GM18511 (cell line): Measurements from ENCODE around the gene TGIF2.

Experiments
- ATAC-seq: cut with Tn5 transposase; IDR thresholded peaks from one replicate; pipeline ENCODE4 v1.9.1; 2021; ENCODE audit warnings: mild to moderate bottlenecking, moderate library complexity; ENCODE audit not compliant: unreplicated experiment

The TGIF2 gene

DNA sequence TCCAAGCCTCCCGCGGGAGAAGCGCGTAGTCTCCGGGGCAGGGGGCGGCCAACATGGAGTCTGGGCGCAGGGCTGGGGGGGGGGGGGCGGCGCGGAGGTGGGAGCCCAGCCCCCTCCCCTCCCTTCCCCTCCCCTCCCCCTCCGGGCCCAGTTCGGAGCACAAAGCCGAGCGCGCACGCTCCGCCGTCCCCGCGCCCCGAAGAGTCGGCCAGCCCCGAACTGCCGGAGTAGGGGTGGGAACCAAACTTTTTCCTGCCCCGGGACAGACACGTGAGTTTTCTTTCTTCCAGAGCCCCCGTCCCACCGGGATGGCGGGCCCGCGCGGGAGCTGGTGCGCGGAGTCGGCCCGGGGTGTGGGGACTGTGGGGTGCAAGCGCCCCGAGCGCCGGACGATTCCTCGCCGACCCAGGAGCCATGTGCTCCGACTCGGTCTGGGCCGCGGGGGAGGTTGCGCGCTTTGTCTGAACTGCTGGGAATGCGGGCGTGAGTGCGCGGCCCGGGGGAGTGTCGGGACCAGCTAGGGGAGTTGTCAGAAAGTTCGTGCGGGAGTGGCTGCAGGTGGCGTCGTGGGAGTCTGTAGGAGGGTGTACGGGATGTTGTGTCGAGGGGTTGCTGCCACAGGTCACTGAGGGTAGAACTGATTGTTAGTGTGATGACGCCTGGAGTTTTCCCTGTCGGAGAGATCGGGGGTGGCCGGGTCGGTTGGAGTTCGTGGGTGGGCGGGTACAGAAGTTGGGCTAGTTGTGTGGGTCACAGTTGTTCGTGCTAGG, 1.2 kb downstream of the TGIF2 start:
- peak; percentile 39 for ATAC-seq

DNA sequence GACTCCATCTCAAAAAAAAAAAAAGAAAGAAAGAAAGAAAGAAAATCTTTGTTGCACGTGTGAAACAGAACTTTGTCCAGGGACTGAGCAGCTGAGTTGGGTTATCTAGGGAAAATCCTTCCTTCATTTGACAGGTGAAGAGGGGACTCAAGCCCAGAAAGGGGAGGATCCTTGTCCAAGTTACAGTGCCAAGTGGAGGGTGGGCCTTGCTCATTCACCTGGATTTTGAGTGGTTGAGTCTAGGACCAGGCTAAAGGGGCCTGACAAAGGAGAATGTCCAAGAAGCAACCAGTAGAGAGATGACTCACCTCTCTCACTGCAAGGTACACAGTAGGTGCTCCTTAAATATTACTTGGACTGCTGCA, 2.7 kb downstream of the TGIF2 start:
- ATAC-seq: no peak

DNA sequence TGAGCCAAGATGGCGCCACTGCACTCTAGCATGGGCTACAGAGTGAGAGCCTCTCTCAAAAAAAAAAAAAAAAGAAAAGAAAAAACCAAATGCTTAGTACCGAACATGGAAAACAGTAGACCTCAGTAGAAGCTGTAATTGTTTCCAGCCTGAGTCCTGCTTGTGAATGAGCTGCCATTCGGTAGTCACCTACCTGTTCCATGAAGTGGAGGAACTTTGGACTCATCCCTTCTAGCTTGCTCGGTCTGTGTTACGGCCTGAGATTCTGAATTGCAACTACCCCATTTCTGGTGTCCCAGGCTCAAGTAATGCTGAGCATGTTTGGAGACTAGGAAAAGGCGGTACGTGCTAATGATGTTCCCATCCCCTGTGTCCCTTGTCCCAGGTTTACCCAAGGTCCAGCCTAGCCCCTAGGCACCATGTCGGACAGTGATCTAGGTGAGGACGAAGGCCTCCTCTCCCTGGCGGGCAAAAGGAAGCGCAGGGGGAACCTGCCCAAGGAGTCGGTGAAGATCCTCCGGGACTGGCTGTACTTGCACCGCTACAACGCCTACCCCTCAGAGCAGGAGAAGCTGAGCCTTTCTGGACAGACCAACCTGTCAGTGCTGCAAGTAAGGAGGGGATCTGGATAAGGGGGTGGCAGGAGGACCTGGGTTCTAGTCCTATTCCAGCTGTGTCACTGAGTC, 5.1 kb downstream of the TGIF2 start:
- ATAC-seq: no peak

DNA sequence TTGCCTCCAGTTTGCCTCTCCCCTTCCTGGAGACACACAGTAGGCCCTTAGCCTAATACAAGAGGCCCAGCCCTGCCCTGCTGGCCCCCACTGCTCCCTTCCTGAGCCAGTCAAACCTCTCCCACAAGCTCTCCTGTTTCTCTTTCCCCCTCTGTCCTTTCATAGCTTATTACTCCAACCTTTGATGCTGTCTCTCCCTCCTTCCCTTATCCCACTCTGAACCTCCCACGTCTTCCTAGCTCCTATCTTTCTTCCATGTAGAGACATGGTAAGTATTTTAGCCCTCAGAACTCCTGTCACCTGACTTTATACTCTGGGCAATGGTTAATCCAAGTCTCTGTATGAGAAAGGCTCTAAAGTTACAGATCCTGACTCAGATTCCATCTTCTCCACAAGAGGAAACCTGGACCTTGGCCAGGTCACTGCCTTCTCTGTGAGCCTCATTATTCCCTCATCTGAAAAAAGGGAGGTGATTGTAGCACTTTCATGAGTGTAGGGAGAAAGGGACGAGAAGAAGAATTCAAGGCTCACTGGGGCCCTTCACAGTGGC, 6.7 kb downstream of the TGIF2 start:
- ATAC-seq: no peak

DNA sequence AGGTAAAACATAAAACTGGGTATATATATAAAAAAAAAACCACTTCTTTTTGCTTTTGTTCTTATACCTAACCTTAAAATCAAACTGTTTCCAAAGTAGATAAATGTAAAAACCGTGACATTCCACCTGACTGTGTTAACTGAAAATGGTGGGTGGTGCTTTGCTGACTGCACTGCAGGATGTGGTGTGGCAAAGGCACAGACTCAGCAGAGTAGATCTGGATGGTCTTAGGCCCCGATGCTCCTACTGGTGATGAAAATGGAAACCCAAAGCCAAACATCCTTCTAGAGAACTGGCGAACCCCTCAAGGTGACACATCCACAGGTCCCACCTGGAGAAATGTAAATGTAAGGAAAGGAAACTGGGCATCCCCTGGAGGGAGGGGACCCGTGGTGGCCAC, 8.9 kb downstream of the TGIF2 start:
- ATAC-seq: no peak

DNA sequence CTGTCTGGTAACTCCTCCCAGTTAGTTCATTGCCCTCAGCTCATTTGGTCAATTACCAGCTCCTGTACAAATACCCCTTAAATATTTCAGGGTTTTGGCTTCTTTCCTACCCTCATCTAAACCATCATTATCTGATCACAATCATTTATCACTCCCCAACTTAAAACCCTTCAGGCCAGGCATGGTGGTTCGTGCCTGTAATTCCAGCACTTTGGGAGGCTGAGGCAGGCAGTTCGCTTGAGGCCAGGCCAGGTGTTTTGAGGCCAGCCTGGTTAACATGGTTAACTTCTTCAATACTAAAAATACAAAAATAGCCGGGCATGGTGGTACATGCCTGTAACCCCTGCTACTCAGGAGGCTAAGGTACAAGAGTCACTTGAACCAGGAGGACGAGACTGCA, 9.4 kb downstream of the TGIF2 start:
- ATAC-seq: no peak

DNA sequence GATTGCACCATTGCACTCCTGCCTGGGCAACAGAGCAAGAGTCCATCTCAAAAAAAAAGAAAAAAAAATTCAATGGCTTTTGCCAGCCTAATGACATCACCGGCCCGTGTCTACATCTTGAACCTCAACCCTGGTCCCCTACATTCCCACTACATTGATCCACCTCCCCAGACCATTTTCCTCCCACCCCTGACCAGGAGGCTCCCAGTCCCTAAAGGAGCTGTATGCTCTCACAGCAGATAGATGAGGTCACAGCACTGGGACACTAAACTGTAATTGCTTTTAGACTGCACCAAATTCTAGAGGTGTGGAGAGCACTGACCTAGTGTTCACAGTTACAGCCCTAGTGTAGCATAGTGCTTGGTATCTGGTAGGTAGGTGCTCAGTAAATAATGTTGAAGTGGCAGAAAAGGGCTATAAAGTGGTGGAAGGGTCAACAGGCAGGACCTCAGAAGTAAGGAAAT, 10.7 kb downstream of the TGIF2 start:
- ATAC-seq: no peak

DNA sequence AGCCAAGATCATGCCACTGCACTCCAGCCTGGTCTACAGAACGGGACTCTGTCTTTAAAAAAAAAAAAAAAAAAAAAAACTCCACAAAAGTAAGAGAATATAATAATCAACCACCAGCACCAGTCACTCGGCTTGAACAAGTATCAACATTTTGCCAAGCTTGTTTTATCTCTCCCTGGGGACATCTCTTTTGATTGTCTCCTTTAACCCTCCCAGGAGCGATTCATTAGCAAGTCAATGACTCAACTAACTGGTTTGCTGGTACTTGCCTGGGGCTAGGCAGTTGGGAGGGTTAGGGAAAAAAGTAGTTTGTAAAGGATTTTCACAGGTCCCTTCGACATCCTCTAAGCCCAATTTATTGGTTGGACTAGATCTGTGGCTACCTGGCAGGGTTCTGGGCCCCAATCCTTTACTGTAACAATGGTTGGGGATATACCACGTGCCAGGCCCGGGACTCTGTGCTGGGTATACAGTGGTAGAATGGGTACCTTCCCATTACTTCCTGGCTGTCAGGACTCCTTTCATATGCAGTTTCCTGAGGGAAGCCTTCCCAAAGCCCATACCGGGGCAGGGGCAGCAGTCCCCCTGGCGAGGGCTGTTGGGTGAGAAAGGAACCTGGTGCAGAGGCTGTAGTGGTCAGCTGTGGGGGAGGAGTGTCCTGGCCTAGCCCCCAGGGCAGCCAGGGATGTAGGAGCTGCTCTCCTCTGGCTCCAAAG, 12.2 kb downstream of the TGIF2 start:
- no peak for ATAC-seq

DNA sequence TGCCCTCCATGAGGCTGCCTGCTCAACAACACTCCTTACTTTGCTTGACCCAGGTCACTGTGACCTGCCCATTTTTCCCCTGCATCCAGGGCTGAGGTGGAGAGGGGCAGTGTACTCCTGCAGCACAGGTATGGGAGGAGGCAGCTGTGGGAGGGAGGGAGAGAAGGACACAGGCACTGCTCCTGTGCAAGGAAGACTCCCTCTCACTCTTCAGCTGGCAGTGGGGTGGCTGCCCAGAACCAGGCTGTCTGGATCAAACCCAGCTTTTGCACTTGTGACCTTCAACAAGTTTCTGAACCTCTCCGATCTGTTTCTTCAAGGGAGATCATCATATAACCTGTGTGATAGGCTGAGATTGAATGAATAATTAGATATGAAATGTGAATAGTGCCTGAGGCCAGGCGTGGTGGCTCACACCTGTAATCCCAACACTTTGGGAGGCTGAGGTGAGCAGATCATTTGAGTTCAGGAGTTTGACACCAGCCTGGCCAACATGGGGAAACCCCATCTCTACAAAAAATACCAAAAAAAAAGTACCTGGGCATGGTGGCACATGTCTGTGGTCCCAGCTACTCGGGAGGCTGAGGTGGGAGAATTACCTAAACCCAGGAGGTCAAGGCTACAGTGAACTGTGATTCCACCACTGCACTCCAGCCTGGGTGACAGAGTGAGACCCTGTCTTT, 14.1 kb downstream of the TGIF2 start:
- ATAC-seq: no peak

DNA sequence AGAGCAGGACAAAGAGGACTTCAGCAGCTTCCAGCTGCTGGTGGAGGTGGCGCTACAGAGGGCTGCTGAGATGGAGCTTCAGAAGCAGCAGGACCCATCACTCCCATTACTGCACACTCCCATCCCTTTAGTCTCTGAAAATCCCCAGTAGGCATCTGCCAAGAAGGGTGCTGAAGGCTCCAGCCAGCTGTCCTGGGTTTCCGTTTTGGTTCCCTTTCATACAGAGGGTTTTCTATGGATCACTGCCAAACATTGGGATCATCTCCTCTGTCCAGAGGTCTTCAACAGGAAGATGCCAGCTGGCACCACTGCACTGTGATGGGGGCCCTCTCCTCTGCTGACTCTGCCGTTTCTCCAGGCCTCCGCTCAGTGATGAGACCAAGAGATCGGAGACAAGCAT, 17.9 kb downstream of the TGIF2 start:
- no peak for ATAC-seq

DNA sequence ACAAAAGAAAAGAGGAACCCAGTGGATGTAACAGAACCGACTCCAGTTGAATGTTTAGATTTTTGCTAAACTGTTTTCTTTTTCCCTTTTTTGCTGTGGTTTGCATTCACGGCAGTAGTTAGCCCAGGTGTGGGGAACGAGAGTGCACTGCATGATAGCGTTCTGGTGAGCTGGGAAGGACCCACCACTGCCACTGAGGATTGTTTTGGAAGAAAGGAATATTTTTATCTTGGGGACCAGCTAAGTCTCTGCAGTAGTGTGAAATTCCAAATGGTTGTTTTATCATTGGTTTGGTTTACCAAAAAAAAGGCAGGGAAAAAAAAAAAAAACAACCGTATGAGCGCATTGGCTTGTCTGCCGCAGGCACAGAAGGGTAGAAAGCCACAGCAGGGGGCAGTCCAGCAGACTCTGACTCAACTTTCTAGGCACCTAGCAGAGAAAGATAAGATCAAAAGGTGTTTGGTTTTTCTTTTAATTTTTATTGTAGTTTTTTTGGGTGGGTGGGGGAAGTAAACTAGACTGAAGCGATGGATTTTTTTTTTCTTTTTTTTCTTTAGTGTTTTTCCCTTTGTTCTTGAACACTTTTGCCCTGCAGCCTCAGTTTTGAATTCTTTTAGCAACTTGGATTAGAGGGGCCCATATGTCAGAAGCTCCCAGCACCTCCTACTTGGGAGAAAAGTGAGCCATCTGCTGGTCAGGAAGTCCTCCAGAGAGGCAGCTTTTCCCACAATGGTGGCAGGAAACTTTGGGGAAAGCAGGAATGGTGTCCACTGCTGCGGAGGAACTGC, 18.7 kb downstream of the TGIF2 start:
- no peak for ATAC-seq

DNA sequence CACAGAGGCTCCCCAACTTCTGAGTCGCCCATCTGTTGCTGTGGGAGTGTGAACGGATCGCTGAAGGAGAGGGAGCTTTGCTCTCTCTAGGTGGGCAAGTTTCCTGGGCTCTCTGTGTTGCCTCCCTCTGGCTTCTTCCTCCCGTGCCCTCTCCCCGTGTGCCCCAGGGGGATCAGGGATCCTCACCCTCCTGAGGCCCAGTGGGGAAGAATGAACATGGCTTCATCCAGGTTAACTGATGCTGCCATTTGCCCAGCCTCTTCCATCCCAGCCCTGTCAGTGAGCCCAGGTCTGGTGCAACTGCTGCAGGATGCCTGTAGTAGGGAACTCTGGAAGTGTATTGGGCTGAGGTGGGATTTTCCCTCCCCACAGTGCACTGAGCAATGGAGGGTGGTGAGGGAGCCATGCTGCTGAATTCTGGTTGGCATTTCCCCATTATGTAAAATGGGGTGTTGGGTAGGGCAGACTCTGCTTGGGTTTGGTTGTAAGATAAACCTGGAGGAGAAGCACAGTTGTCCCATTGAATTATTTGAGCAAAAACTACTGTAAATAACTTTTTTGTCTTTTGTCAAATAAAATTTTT, 20.0 kb downstream of the TGIF2 start:
- ATAC-seq: no peak

DNA sequence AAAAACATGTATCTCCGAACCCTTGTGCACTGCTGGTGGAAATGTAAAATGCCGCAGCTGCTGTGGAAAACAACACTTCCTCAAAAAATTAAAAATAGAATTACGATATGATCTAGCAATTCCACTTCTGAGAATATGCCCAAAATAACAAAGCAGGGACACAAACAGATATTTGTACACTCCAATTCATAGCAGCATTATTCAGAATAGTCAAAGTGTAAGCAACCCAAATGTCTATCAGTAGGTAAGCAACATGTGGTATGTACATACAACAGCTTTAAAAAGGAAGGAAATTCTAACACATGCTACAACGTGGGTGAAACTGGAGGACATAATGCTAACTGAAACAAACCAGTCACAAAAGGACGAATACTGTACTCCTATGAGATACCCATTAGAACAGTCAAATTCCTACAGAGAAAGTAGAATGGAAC, 26.5 kb downstream of the TGIF2 start:
- ATAC-seq: no peak

DNA sequence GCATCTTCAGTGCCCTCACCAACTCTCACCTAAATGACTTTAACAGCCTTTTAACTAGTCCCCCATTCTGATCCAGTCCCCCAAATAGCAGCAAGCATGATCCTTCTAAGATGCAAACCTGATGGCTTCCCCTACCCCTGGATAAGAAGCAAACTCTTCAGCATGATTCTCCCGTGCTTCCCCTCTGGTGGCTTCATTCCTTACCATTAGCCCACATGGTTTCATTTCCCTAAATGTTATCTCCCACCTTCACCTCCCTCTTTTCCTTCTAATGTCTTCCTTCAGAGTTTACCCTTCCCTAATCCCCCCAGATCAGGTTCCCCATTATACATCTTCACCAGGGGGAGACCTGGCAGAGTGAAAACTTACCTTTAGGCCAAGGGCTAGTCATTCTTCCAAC, 28.1 kb downstream of the TGIF2 start:
- no peak for ATAC-seq

DNA sequence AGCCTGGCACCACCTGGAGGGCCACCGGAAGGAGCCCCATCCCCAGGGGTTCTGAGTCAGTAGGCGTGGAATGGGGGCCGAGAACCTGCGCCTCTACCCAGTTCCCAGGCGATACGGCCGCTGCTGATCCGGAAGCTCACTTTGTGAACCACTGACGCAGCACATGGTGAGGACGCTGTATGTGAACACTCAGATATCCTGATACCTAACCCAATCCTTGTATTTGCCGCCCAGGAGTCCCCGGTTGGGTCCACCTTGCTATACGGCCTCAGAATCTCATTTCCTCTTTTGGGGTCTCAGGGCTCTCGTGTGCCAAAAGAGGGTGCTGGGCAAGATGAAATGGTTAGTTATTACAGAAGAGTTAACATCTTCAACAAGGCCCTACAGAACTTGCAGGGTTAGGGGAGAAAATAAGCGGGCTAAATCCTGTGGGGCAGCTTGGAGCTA, 31.6 kb downstream of the TGIF2 start:
- ATAC-seq: peak; percentile 55

DNA sequence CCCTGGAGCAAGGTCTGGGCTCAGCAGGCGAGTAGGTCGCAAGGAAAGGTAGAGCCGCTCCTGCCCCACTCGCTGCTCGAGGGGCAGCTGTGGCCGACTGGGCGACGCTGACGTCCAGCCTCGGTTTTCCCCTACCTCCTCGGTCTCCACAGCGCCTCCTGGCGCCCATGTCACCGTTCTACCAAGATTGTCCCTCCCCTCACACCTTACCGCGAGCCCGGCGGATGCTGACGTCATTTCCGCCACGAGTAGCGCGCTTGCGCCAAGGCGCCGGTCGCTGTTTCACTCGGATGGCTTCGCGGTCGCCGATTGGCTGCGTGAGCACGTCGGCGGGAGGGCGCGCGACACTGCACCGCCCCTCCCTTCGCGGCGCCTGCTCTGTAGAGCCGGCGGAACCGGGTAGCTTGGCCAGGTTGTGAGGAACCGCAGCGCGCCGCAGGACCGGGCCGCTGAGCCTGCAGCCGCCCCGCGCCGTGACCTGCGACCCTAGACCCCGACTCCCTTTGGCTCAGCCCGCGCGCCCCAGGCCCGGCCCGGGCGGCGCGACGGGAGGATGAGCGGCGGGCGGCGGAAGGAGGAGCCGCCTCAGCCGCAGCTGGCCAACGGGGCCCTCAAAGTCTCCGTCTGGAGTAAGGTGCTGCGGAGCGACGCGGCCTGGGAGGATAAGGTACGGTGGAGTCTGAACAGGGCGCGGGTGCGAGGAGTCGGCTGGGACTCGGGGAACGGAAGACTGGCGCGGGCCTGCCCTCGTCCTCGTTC, 32.2 kb downstream of the TGIF2 start, which contains the start of gene RAB5IF:
Gene RAB5IF (plus strand): TSS at position 381 of the 759 bp plus-strand sequence. CDS start 173 bp downstream, at position 554.
- ATAC-seq: peak; percentile 84

DNA sequence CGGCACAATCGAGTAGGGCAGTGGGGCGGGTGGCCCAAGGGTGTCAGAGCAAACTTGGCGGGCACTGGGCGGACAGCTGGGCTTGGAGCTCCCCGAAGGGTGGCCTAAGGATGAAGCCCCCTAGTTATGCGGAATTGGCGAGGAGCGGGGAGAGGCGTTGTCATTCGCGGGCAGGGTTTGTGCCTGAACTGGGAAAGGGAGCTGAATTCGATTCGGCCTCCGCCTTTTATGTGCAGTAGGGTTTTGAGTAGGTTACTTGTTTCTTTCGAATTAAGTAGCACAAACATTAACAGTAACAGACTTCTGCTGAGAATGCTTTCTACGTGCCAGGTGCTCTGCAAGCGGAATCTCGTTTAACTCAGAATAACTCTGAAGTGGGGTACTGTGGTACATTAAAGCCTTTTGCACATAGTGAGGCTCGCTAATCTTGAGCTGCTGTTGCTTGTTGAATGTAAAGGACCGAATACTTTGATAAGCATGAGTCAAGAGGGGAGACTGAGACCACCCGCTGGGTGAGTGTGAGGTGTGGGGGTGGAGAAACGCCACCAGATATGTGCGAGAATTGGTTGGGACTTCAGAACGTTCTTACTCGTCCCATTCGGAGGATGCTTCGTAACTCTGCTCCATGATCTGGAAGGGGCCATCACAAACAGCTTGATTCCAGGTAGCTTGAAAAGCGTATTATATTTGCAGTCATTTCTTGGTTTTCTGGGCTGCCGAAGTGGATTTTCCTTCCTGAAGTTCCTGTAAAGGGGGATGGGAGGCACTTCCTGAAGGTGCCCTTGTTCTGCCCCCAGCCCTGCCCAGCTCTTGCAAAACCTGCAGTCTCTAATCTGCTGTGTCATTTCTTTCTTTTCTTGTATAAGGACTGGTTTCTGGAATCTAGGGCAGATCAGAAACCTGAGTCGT, 33.0 kb downstream of the TGIF2 start:
- ATAC-seq: no peak
